Neuronal stem cell (in vitro differentiated cells): ENCODE data around the gene DAPK1.

Experiments
- DNase-seq: peaks from one replicate; pipeline ENCODE4 v3.0.0-alpha.2; 2013; ENCODE audit warnings: low spot score
- H2AFZ ChIP-seq: one replicate; pipeline ENCODE4 v1.6.1; 2013; ENCODE audit warnings: mild to moderate bottlenecking, low read length, inconsistent platforms
- H2AK5ac ChIP-seq: 2 replicates; pipeline ENCODE4 v1.6.1; 2013; ENCODE audit warnings: low read depth, mild to moderate bottlenecking, inconsistent platforms, low read length, moderate library complexity, mixed read lengths
- H2BK120ac ChIP-seq: 2 replicates; pipeline ENCODE4 v1.6.1; 2013; ENCODE audit warnings: low read depth, mild to moderate bottlenecking, inconsistent platforms, low read length, moderate library complexity, mixed read lengths
- H2BK12ac ChIP-seq: one replicate; pipeline ENCODE4 v1.6.1; 2013; ENCODE audit warnings: low read length, inconsistent platforms
- H2BK15ac ChIP-seq: 2 replicates; pipeline ENCODE4 v1.6.1; 2013; ENCODE audit warnings: mild to moderate bottlenecking, low read length, inconsistent platforms, mixed read lengths
- H2BK5ac ChIP-seq: one replicate; pipeline ENCODE4 v1.6.1; 2013; ENCODE audit warnings: inconsistent platforms, mild to moderate bottlenecking, low read length, moderate library complexity
- H3K14ac ChIP-seq: one replicate; pipeline ENCODE4 v1.6.1; 2013; ENCODE audit warnings: low read length, inconsistent platforms
- H3K18ac ChIP-seq: 2 replicates; pipeline ENCODE4 v1.6.1; 2013; ENCODE audit warnings: low read length, inconsistent platforms
- H3K23ac ChIP-seq: 2 replicates; pipeline ENCODE4 v1.6.1; 2013; ENCODE audit warnings: low read depth, mild to moderate bottlenecking, mixed read lengths, low read length, inconsistent platforms; ENCODE audit not compliant: poor library complexity
- H3K27ac ChIP-seq: replicated peaks from 3 replicates; pipeline ENCODE4 v1.5.1; 2013; ENCODE audit warnings: low read length, inconsistent platforms
- H3K27me3 ChIP-seq, 3 experiments: 2 replicates each; pipeline ENCODE4 v1.6.1; 2013; ENCODE audit warnings: low read length in 3 of 3, mild to moderate bottlenecking in 2 of 3, inconsistent platforms in 1 of 3, low read depth in 1 of 3, mixed read lengths in 1 of 3, moderate library complexity in 1 of 3; ENCODE audit not compliant: control insufficient read depth in 3 of 3, insufficient read depth in 3 of 3
- H3K36me3 ChIP-seq, 2 donors: replicated peaks in 1 of 2; 2 replicates each; pipeline ENCODE4 v1.6.1; 2013; ENCODE audit warnings: low read length in 2 of 2; ENCODE audit not compliant: control insufficient read depth in 2 of 2, insufficient read depth in 2 of 2
- H3K4ac ChIP-seq: 2 replicates; pipeline ENCODE4 v1.6.1; 2013; ENCODE audit warnings: inconsistent platforms, mild to moderate bottlenecking, low read length, moderate library complexity
- H3K4me1 ChIP-seq, 2 donors: 1 replicate in 1 of 2; 2 replicates in 1 of 2; pipeline ENCODE4 v1.6.1; 2013; ENCODE audit warnings: low read length in 2 of 2, low read depth in 1 of 2; ENCODE audit not compliant: control insufficient read depth in 2 of 2, insufficient read depth in 1 of 2
- H3K4me2 ChIP-seq: one replicate; pipeline ENCODE4 v1.6.1; 2013; ENCODE audit warnings: mild to moderate bottlenecking, low read length, inconsistent platforms; ENCODE audit not compliant: insufficient read depth, poor library complexity, severe bottlenecking
- H3K4me3 ChIP-seq, 2 donors: 2 replicates each; pipeline ENCODE4 v1.5.1; 2013; ENCODE audit warnings: low read length in 2 of 2, mild to moderate bottlenecking in 2 of 2, inconsistent platforms in 1 of 2, moderate library complexity in 1 of 2
- H3K79me1 ChIP-seq: one replicate; pipeline ENCODE4 v1.6.1; 2013; ENCODE audit warnings: low read depth, mild to moderate bottlenecking, inconsistent platforms, low read length, moderate library complexity
- H3K9ac ChIP-seq: one replicate; pipeline ENCODE4 v1.6.1; 2013; ENCODE audit warnings: mild to moderate bottlenecking, low read depth, low read length, inconsistent platforms; ENCODE audit not compliant: poor library complexity
- H3K9me3 ChIP-seq, 2 donors: replicated peaks in 1 of 2; 2 replicates each; pipeline versions ENCODE3 to v1.6.1; 2013; ENCODE audit warnings: low read length in 2 of 2, mild to moderate bottlenecking in 2 of 2, inconsistent platforms in 1 of 2, low read depth in 1 of 2, mixed read lengths in 1 of 2, moderate library complexity in 1 of 2; ENCODE audit not compliant: control insufficient read depth in 2 of 2, insufficient read depth in 1 of 2
- H4K8ac ChIP-seq: one replicate; pipeline ENCODE4 v1.6.1; 2013; ENCODE audit warnings: low read depth, mild to moderate bottlenecking, inconsistent platforms, low read length, moderate library complexity
- H4K91ac ChIP-seq: one replicate; pipeline ENCODE4 v1.6.1; 2013; ENCODE audit warnings: low read length, low read depth, mild to moderate bottlenecking, inconsistent platforms; ENCODE audit not compliant: poor library complexity
- WGBS, 2 donors: extraction: QIAGEN DNeasy Blood & Tissue Kit; methylation state at CpG; one replicate each; pipeline ENCODE4 v1.1.7; 2013; ENCODE audit warnings: missing lambda C conversion rate in 2 of 2, mixed read lengths in 1 of 2; ENCODE audit not compliant: insufficient read length in 2 of 2, insufficient replicate concordance in 1 of 2; ENCODE audit errors: extremely low coverage in 2 of 2; 5-methylcytosine and 5-hydroxymethylcytosine counted together

DAPK1 gene

DNA sequence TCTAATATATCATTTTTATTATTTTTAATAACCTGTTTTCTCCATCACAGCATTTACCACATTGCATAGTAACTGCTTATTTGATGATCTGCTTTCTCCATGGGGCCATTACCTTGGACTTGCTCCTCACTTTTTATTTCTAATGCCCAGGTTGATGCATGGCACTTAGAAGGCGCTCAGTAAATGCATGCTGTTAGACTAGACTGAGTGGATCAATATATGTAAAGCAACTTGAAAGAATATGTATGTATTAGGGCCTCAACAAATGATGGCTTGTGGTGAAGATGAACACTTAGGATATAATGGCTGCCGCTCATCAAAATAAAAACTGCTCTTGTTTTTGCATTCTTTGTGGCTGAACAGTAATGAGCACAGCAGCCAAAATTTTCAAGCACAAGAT is 5.8 kb downstream of the DAPK1 start:
- no peak overlapping the region for H4K91ac ChIP-seq
- no peak overlapping the region for H2AFZ ChIP-seq
- H2BK120ac ChIP-seq: no peak overlapping the region
- no peak overlapping the region for H2AK5ac ChIP-seq
- H3K79me1 ChIP-seq: peaks cover 2% of the 10 kb centered on the region
- no peak overlapping the region for H3K18ac ChIP-seq
- H3K36me3 ChIP-seq: peaks cover 6 to 86% of the 10 kb centered on the region in 2 donors
- H3K27ac ChIP-seq: no peak overlapping the region
- H2BK12ac ChIP-seq: no peak overlapping the region
- peaks cover 0 to 14% of the 10 kb centered on the region in 2 donors for H3K9me3 ChIP-seq
- H3K4ac ChIP-seq: no peak overlapping the region
- H3K23ac ChIP-seq: no peak overlapping the region
- H2BK5ac ChIP-seq: no peak overlapping the region
- no CpG with 5 or more reads among the region's 2 CpGs for WGBS, 2 donors
- no peak overlapping the region for H4K8ac ChIP-seq
- no peak overlapping the region for H3K14ac ChIP-seq
- H3K4me2 ChIP-seq: no peak overlapping the region
- H3K27me3 ChIP-seq: no peaks in the 10 kb centered on the region
- no peak for DNase-seq
- H3K4me3 ChIP-seq: no peak overlapping the region
- no peak overlapping the region for H3K9ac ChIP-seq
- H3K4me1 ChIP-seq: peaks cover 0 to 4% of the 10 kb centered on the region in 2 donors
- H2BK15ac ChIP-seq: no peak overlapping the region

GRCh38 chr9:87503927-87504326 is 6.3 kb downstream of the DAPK1 start:
- no peak overlapping the region for H2AK5ac ChIP-seq
- no peak overlapping the region for H2BK120ac ChIP-seq
- no peak overlapping the region for H3K27ac ChIP-seq
- H3K27me3 ChIP-seq: no peaks in the 10 kb centered on the region
- no peaks in the 10 kb centered on the region for H3K79me1 ChIP-seq
- no CpG with 5 or more reads among the region's 5 CpGs for WGBS, 2 donors
- peaks cover 0 to 14% of the 10 kb centered on the region in 2 donors for H3K9me3 ChIP-seq
- no peak overlapping the region for H3K4me3 ChIP-seq
- H3K4ac ChIP-seq: no peak overlapping the region
- no peak overlapping the region for H3K9ac ChIP-seq
- no peak overlapping the region for H2BK15ac ChIP-seq
- H3K14ac ChIP-seq: no peak overlapping the region
- no peak overlapping the region for H4K91ac ChIP-seq
- no peak overlapping the region for H3K18ac ChIP-seq
- no peak overlapping the region for H3K23ac ChIP-seq
- H3K36me3 ChIP-seq: peaks cover 6 to 90% of the 10 kb centered on the region in 2 donors
- peaks cover 0 to 3% of the 10 kb centered on the region in 2 donors for H3K4me1 ChIP-seq
- H2AFZ ChIP-seq: no peak overlapping the region
- H2BK5ac ChIP-seq: no peak overlapping the region
- no peak for DNase-seq
- no peak overlapping the region for H3K4me2 ChIP-seq
- no peak overlapping the region for H4K8ac ChIP-seq
- no peak overlapping the region for H2BK12ac ChIP-seq

DNA sequence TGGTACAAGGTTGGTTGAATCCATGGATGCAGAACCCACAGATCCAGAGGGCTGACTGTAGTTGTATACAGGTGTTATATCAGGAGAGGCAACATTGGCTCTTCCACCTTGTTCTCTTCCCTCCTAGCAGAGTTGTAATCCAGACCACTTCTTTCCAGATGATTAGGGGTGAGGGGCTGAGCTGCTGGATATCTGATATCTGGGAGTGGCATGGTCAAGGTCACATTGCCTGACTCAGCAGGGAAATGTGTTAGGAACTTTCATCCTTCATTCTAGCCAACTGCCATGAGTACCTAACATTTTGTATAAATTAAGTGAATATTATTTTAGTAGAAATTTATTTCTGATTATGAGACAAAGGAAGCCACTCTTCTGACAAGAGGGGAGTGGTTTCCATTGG is 7.3 kb downstream of the DAPK1 start:
- Histone ChIP-seq H3K27me3 (no peaks in the 10 kb centered on the region), H3K4me1 (peaks cover 0 to 1% of the 10 kb centered on the region in 2 donors), H3K36me3 (peaks cover 6 to 84% of the 10 kb centered on the region in 2 donors), H3K9me3 (peaks cover 0 to 14% of the 10 kb centered on the region in 2 donors), H2BK120ac (no peak overlapping the region), H3K23ac (no peak overlapping the region), H3K4ac (no peak overlapping the region), H3K14ac (no peak overlapping the region), H3K27ac (no peak overlapping the region), H3K79me1 (peaks cover under 1% of the 10 kb centered on the region), H3K18ac (no peak overlapping the region), H2BK15ac (no peak overlapping the region), H4K91ac (no peak overlapping the region), H2BK5ac (no peak overlapping the region), H2AK5ac (no peak overlapping the region), H3K4me2 (no peak overlapping the region), H2BK12ac (no peak overlapping the region), H4K8ac (no peak overlapping the region), H3K9ac (no peak overlapping the region), H3K4me3 (no peak overlapping the region), H2AFZ (no peak overlapping the region)
- no peak for DNase-seq

GRCh38 chr9:87505869-87506678 is 8.4 kb downstream of the DAPK1 start:
- WGBS, 2 donors: no CpG with 5 or more reads among the region's 13 CpGs
- no peak overlapping the region for H3K4ac ChIP-seq
- no peak overlapping the region for H3K27ac ChIP-seq
- no peak overlapping the region for H4K8ac ChIP-seq
- peaks cover 0 to 14% of the 10 kb centered on the region in 2 donors for H3K9me3 ChIP-seq
- H2AFZ ChIP-seq: no peak overlapping the region
- no peak overlapping the region for H4K91ac ChIP-seq
- H3K4me2 ChIP-seq: no peak overlapping the region
- H3K27me3 ChIP-seq: no peaks in the 10 kb centered on the region
- H2BK120ac ChIP-seq: no peak overlapping the region
- H2BK5ac ChIP-seq: no peak overlapping the region
- H2BK15ac ChIP-seq: no peak overlapping the region
- no peak overlapping the region for H2BK12ac ChIP-seq
- no peak for DNase-seq
- H3K36me3 ChIP-seq: peaks cover 9 to 85% of the 10 kb centered on the region in 2 donors
- H3K4me3 ChIP-seq: no peak overlapping the region
- peaks cover 2% of the 10 kb centered on the region for H3K79me1 ChIP-seq
- H2AK5ac ChIP-seq: no peak overlapping the region
- H3K14ac ChIP-seq: no peak overlapping the region
- H3K4me1 ChIP-seq: no peaks in the 10 kb centered on the region
- H3K18ac ChIP-seq: no peak overlapping the region
- no peak overlapping the region for H3K9ac ChIP-seq
- no peak overlapping the region for H3K23ac ChIP-seq
